ENCODE measurements around the gene RTP5. TPM values are rescaled to one million over a fixed set of nuclear protein-coding genes. Genes with fewer than 3 reads are reported as not detected.

The RTP5 gene
- total RNA-seq, 1 experiment from 2014 or later: not detected

GRCh38 chr2:241896746-241897201 is 27.2 kb downstream of the RTP5 start:
- ChIA-PET POLR2A (no interaction called here), CTCF (no interaction called here)
- Mint-ChIP-seq H3K27me3 (ENCODE audit: insufficient read depth, unreplicated experiment) (no peaks in the 10 kb centered on the region), H3K4me1 (ENCODE audit: low read depth, unreplicated experiment) (no peaks in the 10 kb centered on the region), H3K36me3 (ENCODE audit: insufficient read depth, unreplicated experiment) (peaks cover 12% of the 10 kb centered on the region), H3K4me3 (ENCODE audit: unreplicated experiment) (no peak overlapping the region), H3K9me3 (ENCODE audit: unreplicated experiment) (no peaks in the 10 kb centered on the region), H3K27ac (ENCODE audit: unreplicated experiment) (no peak overlapping the region)
- no peak for TF ChIP-seq CTCF (IDR thresholded peaks at IDR 0.05; ENCODE audit: insufficient read depth in 1 of 2, low read depth in 1 of 2, low read length in 1 of 2, severe bottlenecking in 1 of 2, unreplicated experiment in 1 of 2)
- Histone ChIP-seq H3K9me3 (no peaks in the 10 kb centered on the region), H3K4me1 (no peaks in the 10 kb centered on the region), H3K36me3 (ENCODE audit: control insufficient read depth, insufficient read depth, low read length) (no peaks in the 10 kb centered on the region), H3K4me3 (ENCODE audit: low read depth, low read length) (no peak overlapping the region), H3K27me3 (replicated peaks; ENCODE audit: control insufficient read depth, insufficient read depth, low read length) (no peaks in the 10 kb centered on the region)
- DNase-seq: no peak
- intact Hi-C loops (cut with micrococcal nuclease; ENCODE audit: unreplicated experiment): no loop called here
- no TSS peak for BruUV-seq (replicated peaks)

- H3K4me1 ChIP-seq: no peaks in the 10 kb centered on the region
- DNase-seq: no peak
- intact Hi-C loops (cut with micrococcal nuclease; ENCODE audit: unreplicated experiment): no loop called here
- BruUV-seq (replicated peaks): no TSS peak
- Mint-ChIP-seq H3K4me3 (ENCODE audit: unreplicated experiment) (no peak overlapping the region), H3K27ac (ENCODE audit: unreplicated experiment) (no peak overlapping the region), H3K36me3 (ENCODE audit: insufficient read depth, unreplicated experiment) (peaks cover 12% of the 10 kb centered on the region), H3K9me3 (ENCODE audit: unreplicated experiment) (no peaks in the 10 kb centered on the region), H3K4me1 (ENCODE audit: low read depth, unreplicated experiment) (no peaks in the 10 kb centered on the region), H3K27me3 (ENCODE audit: insufficient read depth, unreplicated experiment) (no peaks in the 10 kb centered on the region)
- CTCF ChIA-PET: no interaction called here
- no peaks in the 10 kb centered on the region for H3K36me3 ChIP-seq (ENCODE audit: control insufficient read depth, insufficient read depth, low read length)
- TF ChIP-seq CTCF (IDR thresholded peaks at IDR 0.05; ENCODE audit: insufficient read depth in 1 of 2, low read depth in 1 of 2, low read length in 1 of 2, severe bottlenecking in 1 of 2, unreplicated experiment in 1 of 2): no peak
- no peaks in the 10 kb centered on the region for H3K9me3 ChIP-seq
- no peaks in the 10 kb centered on the region for H3K27me3 ChIP-seq (replicated peaks; ENCODE audit: control insufficient read depth, insufficient read depth, low read length)
- POLR2A ChIA-PET: no interaction called here
- no peak overlapping the region for H3K4me3 ChIP-seq (ENCODE audit: low read depth, low read length)
Measured at GRCh38 chr2:241897231-241897916, 27.8 kb downstream of the RTP5 start.

- H3K4me3 Mint-ChIP-seq (ENCODE audit: unreplicated experiment): no peak overlapping the region
- BruUV-seq (replicated peaks): no TSS peak
- no peak for DNase-seq
- H3K27ac Mint-ChIP-seq (ENCODE audit: unreplicated experiment): no peak overlapping the region
- ChIA-PET CTCF (interaction anchor here (0.6 kb wide), 1 partner anchor 67 kb away, joined by 3 read pairs; no protein-coding TSS in a partner anchor), POLR2A (no interaction called here)
- H3K36me3 Mint-ChIP-seq (ENCODE audit: insufficient read depth, unreplicated experiment): peaks cover 12% of the 10 kb centered on the region
- no peaks in the 10 kb centered on the region for H3K27me3 Mint-ChIP-seq (ENCODE audit: insufficient read depth, unreplicated experiment)
- no peaks in the 10 kb centered on the region for H3K4me1 Mint-ChIP-seq (ENCODE audit: low read depth, unreplicated experiment)
- Histone ChIP-seq H3K4me1 (no peaks in the 10 kb centered on the region), H3K27me3 (replicated peaks; ENCODE audit: control insufficient read depth, insufficient read depth, low read length) (no peaks in the 10 kb centered on the region), H3K36me3 (ENCODE audit: control insufficient read depth, insufficient read depth, low read length) (no peaks in the 10 kb centered on the region), H3K9me3 (no peaks in the 10 kb centered on the region), H3K4me3 (ENCODE audit: low read depth, low read length) (no peak overlapping the region)
- no peak for TF ChIP-seq CTCF (IDR thresholded peaks at IDR 0.05; ENCODE audit: insufficient read depth in 1 of 2, low read depth in 1 of 2, low read length in 1 of 2, severe bottlenecking in 1 of 2, unreplicated experiment in 1 of 2)
- intact Hi-C loops (cut with micrococcal nuclease; ENCODE audit: unreplicated experiment): no loop called here
- no peaks in the 10 kb centered on the region for H3K9me3 Mint-ChIP-seq (ENCODE audit: unreplicated experiment)
Measured at GRCh38 chr2:241898463-241899270, 29.1 kb downstream of the RTP5 start.
